ENCODE measurements around the gene RAP1A. TPM values are rescaled to one million over a fixed set of nuclear protein-coding genes. Genes with fewer than 3 reads are reported as not detected.

RAP1A gene
- total RNA-seq, 3 donors from 2014 or later, result 45.9 to 72.8 (median 54.9) TPM

DNA sequence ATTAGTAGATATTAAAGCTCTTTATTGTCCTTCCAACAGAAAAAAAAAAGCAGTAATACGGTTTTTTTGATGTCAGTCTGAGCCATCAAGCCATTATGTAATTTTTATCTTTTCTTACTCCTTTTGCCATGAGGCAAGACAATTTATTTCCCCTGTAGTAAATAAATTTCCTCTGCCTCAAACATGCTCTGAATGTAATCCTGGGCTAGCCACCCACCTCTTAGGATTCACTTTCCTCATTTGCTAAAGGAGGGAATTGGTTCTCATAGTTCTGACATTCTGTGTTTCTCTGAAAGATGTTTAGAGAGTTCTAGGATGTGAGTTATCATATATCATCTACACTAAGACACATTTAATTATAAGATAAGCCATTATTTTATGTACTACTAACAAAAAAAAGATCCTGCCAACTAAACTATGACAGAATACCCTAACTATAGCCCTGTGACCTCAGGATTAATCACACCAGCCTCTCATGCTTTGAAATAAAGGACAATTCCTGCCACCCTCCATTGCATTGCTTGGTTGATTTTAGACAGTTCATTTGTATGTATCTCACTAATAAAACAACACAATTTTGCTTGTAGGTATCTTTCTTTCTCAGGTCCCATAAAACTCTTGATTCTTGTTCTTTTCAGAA is 34.0 kb upstream of the RAP1A start:
- intact Hi-C loops (cut with DNase I; ENCODE audit: low total_unique reads), result no loop called here
- H3K36me3 ChIP-seq, result no peaks in the 10 kb centered on the region
- TF ChIP-seq POLR2A (IDR thresholded peaks at IDR 0.05) (no peak), POLR2AphosphoS5 (IDR thresholded peaks at IDR 0.05) (no peak)
- TF ChIP-seq, protein P1, sequence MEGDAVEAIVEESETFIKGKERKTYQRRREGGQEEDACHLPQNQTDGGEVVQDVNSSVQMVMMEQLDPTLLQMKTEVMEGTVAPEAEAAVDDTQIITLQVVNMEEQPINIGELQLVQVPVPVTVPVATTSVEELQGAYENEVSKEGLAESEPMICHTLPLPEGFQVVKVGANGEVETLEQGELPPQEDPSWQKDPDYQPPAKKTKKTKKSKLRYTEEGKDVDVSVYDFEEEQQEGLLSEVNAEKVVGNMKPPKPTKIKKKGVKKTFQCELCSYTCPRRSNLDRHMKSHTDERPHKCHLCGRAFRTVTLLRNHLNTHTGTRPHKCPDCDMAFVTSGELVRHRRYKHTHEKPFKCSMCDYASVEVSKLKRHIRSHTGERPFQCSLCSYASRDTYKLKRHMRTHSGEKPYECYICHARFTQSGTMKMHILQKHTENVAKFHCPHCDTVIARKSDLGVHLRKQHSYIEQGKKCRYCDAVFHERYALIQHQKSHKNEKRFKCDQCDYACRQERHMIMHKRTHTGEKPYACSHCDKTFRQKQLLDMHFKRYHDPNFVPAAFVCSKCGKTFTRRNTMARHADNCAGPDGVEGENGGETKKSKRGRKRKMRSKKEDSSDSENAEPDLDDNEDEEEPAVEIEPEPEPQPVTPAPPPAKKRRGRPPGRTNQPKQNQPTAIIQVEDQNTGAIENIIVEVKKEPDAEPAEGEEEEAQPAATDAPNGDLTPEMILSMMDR (IDR thresholded peaks at IDR 0.05), result no peak
- H3K4me3 ChIP-seq, result no peak overlapping the region
- no peak for DNase-seq (ENCODE audit: low spot score in 2 of 2)
- H3K27me3 ChIP-seq, result no peaks in the 10 kb centered on the region
- no peaks in the 10 kb centered on the region for H3K4me1 ChIP-seq
- H3K9me3 ChIP-seq, result no peaks in the 10 kb centered on the region
- no peak overlapping the region for H3K27ac ChIP-seq

DNA sequence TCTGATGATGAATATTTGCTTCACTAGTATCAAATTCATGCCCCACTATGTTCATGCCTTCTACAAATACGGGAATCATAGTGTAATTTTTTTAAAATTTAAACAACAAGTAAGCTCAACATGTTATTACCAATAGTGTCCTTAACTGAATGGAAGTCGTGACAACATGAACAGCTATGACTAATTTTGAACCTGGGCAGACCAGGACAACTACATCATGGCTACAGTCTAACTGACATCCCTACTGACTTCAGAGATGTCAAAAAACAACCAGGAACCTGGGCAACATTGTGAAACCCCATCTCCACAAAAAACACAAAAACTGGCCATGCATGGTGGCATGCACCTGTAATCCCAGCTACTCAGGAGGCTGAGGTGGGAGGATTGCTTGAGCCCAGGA is 33.5 kb upstream of the RAP1A start:
- no peaks in the 10 kb centered on the region for H3K27me3 ChIP-seq
- H3K27ac ChIP-seq, result no peak overlapping the region
- intact Hi-C loops (cut with DNase I; ENCODE audit: low total_unique reads), result no loop called here
- no peak for DNase-seq (ENCODE audit: low spot score in 2 of 2)
- no peaks in the 10 kb centered on the region for H3K36me3 ChIP-seq
- H3K4me1 ChIP-seq, result no peaks in the 10 kb centered on the region
- H3K4me3 ChIP-seq, result no peak overlapping the region
- H3K9me3 ChIP-seq, result no peaks in the 10 kb centered on the region
- TF ChIP-seq POLR2A (IDR thresholded peaks at IDR 0.05) (no peak), POLR2AphosphoS5 (IDR thresholded peaks at IDR 0.05) (no peak)
- TF ChIP-seq, protein P1 (IDR thresholded peaks at IDR 0.05), result no peak

DNA sequence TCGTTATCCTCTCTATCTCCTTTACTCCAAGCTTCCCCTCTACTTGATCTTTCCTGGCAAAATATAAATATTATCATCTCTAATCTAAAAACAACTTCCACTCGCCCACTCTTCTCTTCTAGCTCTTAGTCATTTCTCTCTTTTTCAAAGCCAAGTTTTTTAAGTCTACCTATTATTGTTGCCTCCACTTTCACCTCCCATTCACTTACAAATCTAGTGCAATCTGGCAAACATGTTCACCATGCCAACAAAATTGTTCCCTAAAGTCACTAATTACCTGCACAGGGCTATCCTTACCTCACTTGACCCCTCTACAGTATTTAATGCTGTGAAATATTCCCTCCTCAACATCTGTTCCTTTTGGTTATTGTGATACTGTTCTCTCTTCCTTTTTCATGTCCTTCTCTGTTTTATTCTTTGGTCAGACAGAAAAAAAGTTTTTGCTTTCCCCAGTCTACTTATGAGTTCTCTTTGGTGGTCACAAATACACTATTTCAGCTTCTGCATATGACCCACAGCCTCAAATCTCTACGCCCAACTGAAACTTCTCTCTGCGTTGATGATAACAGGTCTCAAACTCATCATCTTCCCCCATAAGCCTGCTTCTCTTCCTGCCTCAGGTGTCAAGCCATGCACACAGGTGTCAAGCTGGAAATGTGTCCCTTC is 31.9 kb upstream of the RAP1A start:
- no peak for DNase-seq (ENCODE audit: low spot score in 2 of 2)
- Histone ChIP-seq H3K27me3 (no peaks in the 10 kb centered on the region), H3K36me3 (no peaks in the 10 kb centered on the region), H3K9me3 (no peaks in the 10 kb centered on the region), H3K4me3 (no peak overlapping the region), H3K27ac (no peak overlapping the region), H3K4me1 (peaks cover 0 to 9% of the 10 kb centered on the region in 2 donors)
- TF ChIP-seq, protein P1 (IDR thresholded peaks at IDR 0.05), result no peak
- no peak for TF ChIP-seq POLR2A (IDR thresholded peaks at IDR 0.05)
- TF ChIP-seq POLR2AphosphoS5 (IDR thresholded peaks at IDR 0.05), result no peak
- intact Hi-C loops (cut with DNase I; ENCODE audit: low total_unique reads), result no loop called here

DNA sequence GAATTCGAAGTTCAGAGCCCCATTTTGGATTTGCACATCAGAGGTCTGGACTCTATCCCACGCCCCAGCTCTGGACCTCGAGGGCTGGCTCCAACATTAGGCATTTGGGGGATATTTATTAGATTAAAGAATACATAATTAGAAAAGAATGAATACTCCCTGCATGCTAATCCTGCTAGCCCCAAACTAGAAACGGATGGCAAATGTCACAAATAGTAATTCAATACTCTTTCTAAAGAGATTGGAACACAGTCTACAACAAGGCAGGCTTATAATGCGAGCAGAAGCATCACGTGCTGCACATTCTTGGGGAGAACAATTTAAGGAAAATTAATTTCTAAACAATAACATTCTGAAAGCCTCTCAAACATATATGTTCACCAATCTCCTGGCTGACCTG is 27.7 kb upstream of the RAP1A start:
- no peak overlapping the region for H3K4me3 ChIP-seq
- no peaks in the 10 kb centered on the region for H3K9me3 ChIP-seq
- no peaks in the 10 kb centered on the region for H3K36me3 ChIP-seq
- no peak for DNase-seq (ENCODE audit: low spot score in 2 of 2)
- no peaks in the 10 kb centered on the region for H3K27me3 ChIP-seq
- no peak for TF ChIP-seq POLR2AphosphoS5 (IDR thresholded peaks at IDR 0.05)
- TF ChIP-seq, protein P1 (IDR thresholded peaks at IDR 0.05), result no peak
- TF ChIP-seq POLR2A (IDR thresholded peaks at IDR 0.05), result no peak
- peaks cover 0 to 17% of the 10 kb centered on the region in 2 donors for H3K4me1 ChIP-seq
- H3K27ac ChIP-seq, result peak overlapping the region; percentile 79 to 87
- intact Hi-C loops (cut with DNase I; ENCODE audit: low total_unique reads), result no loop called here
